CD4-positive, alpha-beta T cell treated with Interleukin-4 for 1 hour (primary cell): ENCODE data around the gene PHF1.
"Not testable (repeated sequence)": the region's sequence is repeated elsewhere in the genome, so short reads cannot be mapped to it uniquely, and the experiment has no call there.

Experiments
- DNase-seq, 2 donors: peaks; one replicate each; pipeline ENCODE4 v3.0.0-alpha.2; 2020 to 2022

PHF1 gene

GRCh38 chr6:33410711-33411631, at the start of gene PHF1:
Gene PHF1, plus strand, starts transcription at chr6:33411014. Its CDS starts 1,250 bp downstream, at chr6:33412264.
- no peak for DNase-seq

- DNase-seq = not testable (repeated sequence)
These were observed 47.3 kb upstream of the PHF1 start for GRCh38 chr6:33363486-33363885.

DNA sequence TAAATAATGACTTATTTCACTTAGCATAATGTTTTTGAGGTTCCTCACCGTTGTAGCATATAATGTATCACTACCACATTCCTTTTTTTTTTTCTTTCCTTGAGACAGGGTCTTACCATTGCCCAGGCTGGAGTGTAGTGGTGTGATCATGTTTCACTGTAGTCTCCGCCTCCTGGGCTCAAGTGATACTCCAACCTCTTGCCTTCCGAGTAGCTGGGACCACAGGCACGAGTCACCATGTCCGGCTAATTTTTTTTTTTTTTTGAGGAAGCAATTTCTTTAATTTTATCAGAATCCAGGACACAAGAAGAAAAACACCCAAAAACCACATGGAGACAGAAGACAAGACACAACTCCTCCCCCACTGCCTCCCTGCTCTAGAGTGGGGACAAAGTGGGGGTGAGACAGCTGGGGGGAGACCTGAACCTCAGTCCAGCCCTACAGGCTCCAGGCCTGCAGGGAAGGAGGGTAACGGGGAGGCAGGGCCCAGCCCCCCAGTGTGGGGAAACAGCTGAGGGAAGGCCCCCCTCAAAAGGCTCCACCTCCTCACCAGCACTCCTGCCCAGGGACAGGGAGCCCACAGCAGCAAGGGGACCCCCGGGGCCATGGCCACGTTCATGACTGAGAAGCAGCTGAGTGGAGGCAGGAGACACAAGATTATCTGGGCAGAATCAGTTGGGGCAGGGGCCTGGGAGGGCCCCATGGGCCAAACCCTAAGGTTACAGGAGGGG, 46.2 kb upstream of the PHF1 start:
- DNase-seq = not testable (repeated sequence)

GRCh38 chr6:33365206-33365971, 45.4 kb upstream of the PHF1 start:
- DNase-seq = not testable (repeated sequence)

DNA sequence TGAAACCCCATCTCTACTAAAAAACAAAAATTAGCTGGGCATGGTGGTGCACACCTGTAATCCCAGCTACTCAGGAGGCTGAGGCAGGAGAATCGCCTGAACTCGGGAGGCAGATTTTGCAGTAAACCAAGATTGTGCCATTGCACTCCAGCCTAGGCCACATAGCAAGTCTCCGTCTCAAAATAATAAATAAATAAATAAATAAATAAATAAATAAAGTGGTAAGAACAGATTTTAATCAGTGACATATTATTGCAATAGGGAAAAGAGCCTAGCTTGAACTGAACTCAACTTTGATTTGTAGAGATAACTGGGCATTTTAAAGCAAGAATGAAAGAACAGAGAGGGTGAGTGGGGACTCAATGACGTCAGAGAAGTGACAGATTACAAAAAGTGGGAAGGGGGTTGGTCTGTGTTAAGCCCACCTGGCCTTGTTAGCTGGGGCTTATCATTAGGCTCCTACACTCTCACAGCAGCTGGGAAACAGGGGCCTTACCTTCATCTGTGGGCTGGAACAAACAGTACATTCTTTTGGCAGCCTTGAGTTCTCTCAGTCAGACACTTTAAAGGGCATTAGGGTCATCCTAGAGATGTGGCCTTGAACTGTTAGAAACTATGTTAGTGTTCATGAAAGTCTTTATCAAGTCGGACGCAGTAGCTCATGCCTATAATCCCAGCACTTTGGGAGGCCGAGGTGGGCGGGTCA, 43.7 kb upstream of the PHF1 start:
- DNase-seq = no peak

DNA sequence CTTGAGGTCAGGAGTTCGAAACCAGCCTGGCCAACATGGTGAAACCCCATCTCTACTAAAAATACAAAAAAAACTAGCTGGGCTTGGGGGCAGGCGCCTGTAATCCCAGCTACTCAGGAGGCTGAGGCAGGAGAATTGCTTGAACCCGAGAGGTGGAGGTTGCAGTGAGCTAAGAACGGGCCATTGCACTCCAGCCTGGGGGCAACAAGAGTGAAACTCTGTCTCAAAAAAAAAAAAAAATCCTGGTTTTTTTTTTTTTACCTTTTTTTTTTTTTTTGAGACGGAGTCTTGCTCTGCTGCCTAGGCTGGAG, 43.1 kb upstream of the PHF1 start:
- not testable (repeated sequence) for DNase-seq

- DNase-seq = not testable (repeated sequence)
These were observed 38.9 kb upstream of the PHF1 start for GRCh38 chr6:33371901-33372300.

DNA sequence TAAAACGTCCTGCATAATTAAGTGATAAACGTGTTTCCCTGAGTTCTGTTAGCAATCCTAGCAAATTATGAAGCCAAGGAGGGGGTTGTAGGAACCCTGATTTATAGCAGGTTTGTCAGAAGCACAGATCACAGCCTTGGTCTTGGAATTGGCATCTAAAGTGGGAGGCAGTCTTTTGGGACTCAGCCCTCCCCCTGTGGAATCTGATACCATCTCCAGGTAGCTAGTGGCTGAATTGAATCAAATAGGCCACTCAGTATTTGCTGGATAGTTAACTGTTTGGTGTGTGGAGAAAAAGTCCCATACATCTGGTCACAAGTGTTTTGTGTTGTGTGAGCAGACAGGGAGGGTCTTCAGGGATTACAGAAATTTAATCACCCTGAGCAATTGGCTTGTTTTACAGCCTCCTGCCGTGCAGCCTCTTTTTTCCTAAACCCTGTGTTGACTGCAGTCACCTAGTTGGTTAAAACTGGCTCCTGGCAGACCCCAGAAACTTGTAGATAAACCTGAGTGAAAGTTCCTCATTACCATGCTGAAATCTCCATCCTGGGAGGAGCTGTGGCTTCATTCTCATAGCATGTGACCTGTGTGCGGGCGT, 38.2 kb upstream of the PHF1 start:
- DNase-seq = no peak

- DNase-seq = peak in 1 of 2 donors; percentile 5
These were observed 36.6 kb upstream of the PHF1 start for GRCh38 chr6:33373960-33374910.

DNA sequence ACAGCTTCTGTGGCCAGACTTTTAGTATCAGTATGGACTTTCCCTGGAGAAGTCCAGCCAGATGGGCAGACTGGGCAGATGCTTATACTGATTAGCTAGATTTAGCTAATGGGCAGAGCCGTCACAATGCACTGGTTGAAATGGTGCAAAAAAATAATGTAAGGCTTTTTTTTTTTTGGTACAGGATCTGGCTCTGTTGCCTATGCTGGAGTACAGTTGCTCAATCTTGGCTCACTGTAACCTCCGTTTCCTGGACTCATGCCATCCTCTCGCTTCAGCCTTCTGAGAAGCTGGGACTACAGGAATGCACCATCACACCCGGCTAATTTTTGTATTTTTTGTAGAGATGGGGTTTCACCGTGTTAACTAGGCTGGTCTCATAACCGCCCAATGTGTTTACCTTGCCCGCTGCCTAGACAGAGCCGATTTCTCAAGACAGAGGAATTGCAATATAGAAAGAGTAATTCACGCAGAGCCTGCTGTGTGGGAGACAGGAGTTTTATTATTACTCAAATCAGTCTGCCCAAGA, 35.6 kb upstream of the PHF1 start:
- no peak for DNase-seq

GRCh38 chr6:33377171-33377570, 33.6 kb upstream of the PHF1 start:
- DNase-seq = no peak

GRCh38 chr6:33379184-33379583, 31.6 kb upstream of the PHF1 start:
- DNase-seq = not testable (repeated sequence)

- DNase-seq = no peak
These were observed 30.4 kb upstream of the PHF1 start for GRCh38 chr6:33380272-33380981.

- no peak for DNase-seq
These were observed 27.2 kb upstream of the PHF1 start for GRCh38 chr6:33383427-33384185.

GRCh38 chr6:33384581-33385020, 26.2 kb upstream of the PHF1 start:
- DNase-seq = no peak

DNA sequence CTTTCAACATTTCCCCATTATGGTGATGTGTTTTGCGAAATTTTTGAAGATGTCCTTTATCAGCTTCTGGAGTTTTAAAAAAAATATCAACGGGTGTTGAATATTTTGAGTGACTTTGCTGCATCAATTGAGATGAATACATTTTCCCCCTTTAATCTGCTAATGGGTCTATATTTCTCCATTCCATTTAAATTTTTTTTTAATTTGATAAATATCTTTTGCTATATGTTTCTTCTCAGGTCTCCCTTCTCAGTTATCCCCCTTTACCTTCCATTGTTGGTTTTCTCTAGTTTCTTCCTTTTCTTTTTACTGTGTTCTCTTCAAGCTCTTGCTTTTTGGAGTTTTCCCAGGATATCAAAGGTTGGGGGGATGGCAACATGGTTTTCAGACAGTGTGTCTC, 20.6 kb upstream of the PHF1 start:
- DNase-seq = no peak

GRCh38 chr6:33390767-33391277, 20.0 kb upstream of the PHF1 start:
- no peak for DNase-seq

- DNase-seq = peak; percentile 99 to 100
These were observed 19.4 kb upstream of the PHF1 start, which contains the start of gene KIFC1 for GRCh38 chr6:33391278-33391921. Gene KIFC1, plus strand, starts transcription at chr6:33391823. Its CDS starts 163 bp downstream, at chr6:33391986.
